ENCODE results near the gene GNAZ. TPM values are rescaled to one million over a fixed set of nuclear protein-coding genes. Genes with fewer than 3 reads are reported as not detected.

GNAZ gene
- total and polyA plus RNA-seq, 3 donors from 2014 or later, result 13.7 to 20.2 (median 15.1) TPM

DNA sequence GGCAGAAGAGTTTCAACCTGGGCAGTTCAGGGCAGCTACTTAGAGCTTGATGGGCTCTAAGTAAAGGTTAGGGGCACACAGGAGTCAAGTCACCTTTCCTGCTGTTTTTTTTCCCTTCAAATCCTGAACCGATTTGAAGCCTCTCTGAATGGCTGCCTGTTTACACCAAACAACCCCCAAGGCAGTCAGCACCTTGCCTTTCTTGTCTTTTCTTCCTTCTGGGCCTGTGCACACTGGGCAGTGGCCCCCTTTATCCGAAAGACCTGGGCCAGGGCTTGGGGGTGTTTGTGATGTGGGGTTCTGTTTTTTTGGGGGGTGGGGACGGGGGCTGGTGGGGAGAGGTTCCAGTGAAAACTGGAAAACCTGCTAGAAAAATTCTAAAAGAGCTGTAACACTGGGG is 67.1 kb downstream of the GNAZ start:
- H3K27ac ChIP-seq, result no peak overlapping the region
- TF ChIP-seq, protein P1, sequence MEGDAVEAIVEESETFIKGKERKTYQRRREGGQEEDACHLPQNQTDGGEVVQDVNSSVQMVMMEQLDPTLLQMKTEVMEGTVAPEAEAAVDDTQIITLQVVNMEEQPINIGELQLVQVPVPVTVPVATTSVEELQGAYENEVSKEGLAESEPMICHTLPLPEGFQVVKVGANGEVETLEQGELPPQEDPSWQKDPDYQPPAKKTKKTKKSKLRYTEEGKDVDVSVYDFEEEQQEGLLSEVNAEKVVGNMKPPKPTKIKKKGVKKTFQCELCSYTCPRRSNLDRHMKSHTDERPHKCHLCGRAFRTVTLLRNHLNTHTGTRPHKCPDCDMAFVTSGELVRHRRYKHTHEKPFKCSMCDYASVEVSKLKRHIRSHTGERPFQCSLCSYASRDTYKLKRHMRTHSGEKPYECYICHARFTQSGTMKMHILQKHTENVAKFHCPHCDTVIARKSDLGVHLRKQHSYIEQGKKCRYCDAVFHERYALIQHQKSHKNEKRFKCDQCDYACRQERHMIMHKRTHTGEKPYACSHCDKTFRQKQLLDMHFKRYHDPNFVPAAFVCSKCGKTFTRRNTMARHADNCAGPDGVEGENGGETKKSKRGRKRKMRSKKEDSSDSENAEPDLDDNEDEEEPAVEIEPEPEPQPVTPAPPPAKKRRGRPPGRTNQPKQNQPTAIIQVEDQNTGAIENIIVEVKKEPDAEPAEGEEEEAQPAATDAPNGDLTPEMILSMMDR (IDR thresholded peaks at IDR 0.05), result no peak
- no peak for TF ChIP-seq POLR2A (IDR thresholded peaks at IDR 0.05)
- peaks cover 6% of the 10 kb centered on the region for H3K4me1 ChIP-seq
- no peaks in the 10 kb centered on the region for H3K9me3 ChIP-seq
- no peaks in the 10 kb centered on the region for H3K27me3 ChIP-seq
- H3K4me3 ChIP-seq, result no peak overlapping the region
- DNase-seq, result no peak
- 81 to 92% methylated on average over 3 of the region's 3 CpGs for WGBS, 2 donors
- no peaks in the 10 kb centered on the region for H3K36me3 ChIP-seq (ENCODE audit: low read depth, missing control alignments)
- intact Hi-C loops (cut with DNase I; ENCODE audit: low total_unique reads), result no loop called here

DNA sequence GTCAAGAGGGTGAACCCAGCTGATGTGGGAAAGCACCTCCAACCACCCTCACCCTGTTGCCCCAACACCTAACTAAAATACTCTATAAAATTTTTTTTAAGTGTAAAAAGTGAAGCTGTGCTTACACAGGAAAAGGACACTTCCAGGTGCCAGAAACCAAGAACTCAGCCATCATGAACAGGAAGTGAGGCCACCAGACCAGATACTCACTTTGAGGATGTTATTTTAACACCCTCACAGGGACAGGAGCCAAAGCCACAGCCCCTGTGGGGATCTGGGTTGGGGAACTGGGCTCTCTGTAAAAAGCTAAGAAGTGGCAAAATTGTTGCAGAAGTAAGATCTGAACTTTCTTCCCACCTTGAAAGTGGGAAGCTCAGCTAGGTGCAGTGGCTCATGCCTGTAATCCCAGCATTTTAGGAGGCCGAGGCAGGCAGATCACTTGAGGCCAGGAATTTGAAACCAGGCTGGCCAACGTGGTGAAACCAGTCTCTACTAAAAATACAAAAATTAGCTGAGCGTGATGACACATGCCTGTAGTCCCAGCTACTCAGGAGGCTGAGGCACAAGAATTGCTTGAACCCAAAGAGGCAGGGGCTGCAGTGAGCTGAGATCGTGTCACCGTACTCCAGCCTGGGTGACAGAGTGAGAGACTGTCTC is 67.7 kb downstream of the GNAZ start:
- Histone ChIP-seq H3K4me1 (peaks cover 6% of the 10 kb centered on the region), H3K36me3 (ENCODE audit: low read depth, missing control alignments) (no peaks in the 10 kb centered on the region), H3K9me3 (no peaks in the 10 kb centered on the region), H3K4me3 (no peak overlapping the region), H3K27me3 (no peaks in the 10 kb centered on the region), H3K27ac (no peak overlapping the region)
- WGBS, 2 donors, result 83 to 86% methylated on average over 5 of the region's 5 CpGs
- no peak for DNase-seq
- TF ChIP-seq POLR2A (IDR thresholded peaks at IDR 0.05), result no peak
- TF ChIP-seq, protein P1 (IDR thresholded peaks at IDR 0.05), result no peak
- intact Hi-C loops (cut with DNase I; ENCODE audit: low total_unique reads), result no loop called here

DNA sequence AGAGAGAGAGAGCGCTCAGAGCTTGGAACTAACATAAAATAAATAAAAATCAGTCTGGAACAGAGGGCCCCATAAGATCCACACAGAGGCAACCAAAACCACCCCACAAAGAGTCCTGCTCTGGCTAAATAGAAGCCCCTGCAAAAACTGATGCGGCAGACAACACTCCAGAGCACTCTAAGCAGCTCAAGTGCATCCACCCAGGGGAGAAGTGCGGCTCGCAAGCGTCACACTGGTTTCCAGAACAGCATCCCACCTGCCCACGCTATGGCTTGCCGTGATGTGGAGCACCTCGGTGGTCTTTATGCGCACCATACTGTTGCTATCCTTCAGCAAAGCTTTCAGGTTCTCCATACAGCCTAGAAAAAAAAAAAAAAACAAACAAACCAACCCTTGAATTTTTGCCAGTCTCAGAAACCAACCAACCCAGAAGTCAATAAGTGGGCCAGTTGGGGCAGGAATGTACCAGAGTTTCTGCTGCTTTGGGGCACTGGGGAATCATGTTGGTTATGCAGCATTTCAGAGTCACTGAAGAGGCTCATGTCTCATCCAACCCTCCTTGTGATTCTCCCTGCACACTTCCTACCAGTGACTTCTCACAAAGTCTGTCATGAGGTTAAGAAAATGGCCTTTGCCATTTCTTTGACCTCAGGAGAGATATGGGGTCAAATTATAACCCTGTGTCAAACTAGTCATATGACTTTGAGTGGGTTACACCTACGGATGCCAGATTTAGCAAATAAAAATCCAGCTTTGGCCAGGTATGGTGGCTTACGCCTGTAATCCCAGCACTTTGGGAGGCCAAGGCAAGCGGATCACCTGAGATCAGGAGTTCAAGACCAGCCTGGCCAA is 68.5 kb downstream of the GNAZ start:
- H3K9me3 ChIP-seq, result no peaks in the 10 kb centered on the region
- WGBS, 2 donors, result 92 to 96% methylated on average over 12 of the region's 12 CpGs
- DNase-seq, result no peak
- no peaks in the 10 kb centered on the region for H3K27me3 ChIP-seq
- intact Hi-C loops (cut with DNase I; ENCODE audit: low total_unique reads), result no loop called here
- H3K36me3 ChIP-seq (ENCODE audit: low read depth, missing control alignments), result no peaks in the 10 kb centered on the region
- peaks cover 6% of the 10 kb centered on the region for H3K4me1 ChIP-seq
- TF ChIP-seq, protein P1 (IDR thresholded peaks at IDR 0.05), result no peak
- no peak for TF ChIP-seq POLR2A (IDR thresholded peaks at IDR 0.05)
- H3K4me3 ChIP-seq, result no peak overlapping the region
- H3K27ac ChIP-seq, result no peak overlapping the region

DNA sequence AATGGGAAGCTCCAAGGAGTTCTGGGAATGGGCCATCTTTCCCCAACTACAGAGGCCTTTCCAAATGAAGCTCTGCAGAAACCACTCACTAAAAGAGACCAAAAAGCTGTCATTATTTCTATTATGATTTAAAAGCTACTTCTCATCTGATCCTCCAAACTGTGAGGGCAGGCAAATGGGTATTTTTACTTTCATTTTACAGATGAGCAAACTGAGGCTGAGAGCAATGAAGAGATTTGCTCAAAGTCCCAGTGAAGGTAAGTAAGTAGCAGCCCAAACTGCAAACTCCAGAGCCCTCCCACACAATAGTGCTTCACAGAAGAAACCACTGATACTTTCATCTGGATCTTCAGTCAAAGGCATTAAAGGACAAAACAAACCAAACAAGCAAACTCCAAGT is 70.1 kb downstream of the GNAZ start:
- intact Hi-C loops (cut with DNase I; ENCODE audit: low total_unique reads), result no loop called here
- no peak for DNase-seq

More for the DNA sequence above, 70.1 kb downstream of the GNAZ start:
- no peak overlapping the region for H3K4me3 ChIP-seq
- no peaks in the 10 kb centered on the region for H3K9me3 ChIP-seq
- no peaks in the 10 kb centered on the region for H3K36me3 ChIP-seq (ENCODE audit: low read depth, missing control alignments)
- no peak overlapping the region for H3K27ac ChIP-seq
- peaks cover 6% of the 10 kb centered on the region for H3K4me1 ChIP-seq
- H3K27me3 ChIP-seq, result no peaks in the 10 kb centered on the region
- TF ChIP-seq POLR2A (IDR thresholded peaks at IDR 0.05), result no peak
- TF ChIP-seq, protein P1 (IDR thresholded peaks at IDR 0.05), result no peak

Data from testis (tissue), 3 donors.